ENCODE data around the gene ACTL6B.
"Not testable (repeated sequence)": the region's sequence is repeated elsewhere in the genome, so short reads cannot be mapped to it uniquely, and the experiment has no call there.

Gene ACTL6B

DNA sequence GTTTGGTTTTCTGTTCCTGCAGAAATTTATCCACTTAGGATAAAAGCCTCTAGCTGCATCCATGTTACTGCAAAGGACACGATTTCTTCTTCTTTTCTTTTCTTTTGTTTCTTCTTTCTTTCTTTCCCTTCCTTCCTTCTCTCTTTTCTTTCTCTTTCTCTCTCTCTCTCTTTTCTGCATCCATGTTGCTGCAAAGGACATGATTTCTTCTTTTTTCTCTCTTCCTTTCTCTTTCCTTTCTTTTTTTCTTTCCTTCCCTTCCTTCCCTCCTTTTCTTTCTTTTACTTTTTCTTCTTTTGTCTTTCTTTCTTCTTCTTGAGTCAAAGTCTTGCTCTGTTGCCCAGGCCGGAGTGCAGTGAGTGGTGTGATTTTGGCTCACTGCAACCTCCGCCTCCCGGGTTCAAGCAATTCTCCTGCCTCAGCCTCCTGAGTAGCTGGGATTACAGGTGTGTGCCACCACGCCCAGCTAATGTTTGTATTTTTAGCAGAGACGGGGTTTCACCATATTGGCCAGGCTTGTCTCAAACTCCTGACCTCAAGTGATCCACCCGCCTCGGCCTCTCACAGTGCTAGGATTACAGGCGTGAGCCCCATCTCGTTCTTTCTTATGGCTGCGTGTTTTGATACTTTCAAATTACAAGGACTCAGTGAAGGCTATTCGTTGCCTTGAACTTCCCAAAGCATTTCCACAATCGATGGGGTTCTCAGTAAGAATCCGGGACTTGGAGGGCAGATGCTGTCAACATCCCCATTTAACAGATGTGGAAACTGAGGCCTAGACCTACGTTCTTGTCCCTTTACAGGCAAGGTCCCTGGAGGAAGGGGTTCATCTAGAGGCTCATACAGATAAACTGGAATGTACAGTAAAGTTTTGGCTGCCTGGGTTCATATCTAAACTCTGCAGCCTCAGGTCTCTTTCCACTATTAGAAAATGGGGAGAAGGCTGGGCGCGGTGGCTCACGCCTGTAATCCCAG is 15.4 kb upstream of the ACTL6B start:
- no peak for DNase-seq (ENCODE audit: low read depth)

DNA sequence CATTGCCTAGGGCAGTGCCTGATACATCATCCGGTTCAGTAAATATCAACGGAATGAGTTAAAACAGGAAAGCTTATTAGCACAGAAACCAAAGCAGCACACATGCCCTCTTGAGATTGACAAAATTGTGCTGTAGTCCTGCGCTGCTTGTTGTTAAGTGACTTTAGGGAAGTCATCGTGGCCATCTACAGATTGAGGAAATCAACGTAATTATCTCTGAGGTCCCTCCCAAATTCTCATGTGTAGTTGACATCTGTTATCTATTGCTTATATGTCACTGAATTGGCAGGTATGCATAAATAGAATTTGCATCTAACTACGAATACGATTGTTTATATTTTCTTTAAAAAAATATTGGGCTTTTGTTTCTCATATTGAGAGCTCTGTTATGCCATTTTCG is 13.8 kb upstream of the ACTL6B start:
- no peak for DNase-seq (ENCODE audit: low read depth)

GRCh38 chr7:100669106-100669505 is 12.9 kb upstream of the ACTL6B start:
- not testable (repeated sequence) for DNase-seq (ENCODE audit: low read depth)

GRCh38 chr7:100668069-100668449 is 11.8 kb upstream of the ACTL6B start:
- DNase-seq (ENCODE audit: low read depth) = no peak

DNA sequence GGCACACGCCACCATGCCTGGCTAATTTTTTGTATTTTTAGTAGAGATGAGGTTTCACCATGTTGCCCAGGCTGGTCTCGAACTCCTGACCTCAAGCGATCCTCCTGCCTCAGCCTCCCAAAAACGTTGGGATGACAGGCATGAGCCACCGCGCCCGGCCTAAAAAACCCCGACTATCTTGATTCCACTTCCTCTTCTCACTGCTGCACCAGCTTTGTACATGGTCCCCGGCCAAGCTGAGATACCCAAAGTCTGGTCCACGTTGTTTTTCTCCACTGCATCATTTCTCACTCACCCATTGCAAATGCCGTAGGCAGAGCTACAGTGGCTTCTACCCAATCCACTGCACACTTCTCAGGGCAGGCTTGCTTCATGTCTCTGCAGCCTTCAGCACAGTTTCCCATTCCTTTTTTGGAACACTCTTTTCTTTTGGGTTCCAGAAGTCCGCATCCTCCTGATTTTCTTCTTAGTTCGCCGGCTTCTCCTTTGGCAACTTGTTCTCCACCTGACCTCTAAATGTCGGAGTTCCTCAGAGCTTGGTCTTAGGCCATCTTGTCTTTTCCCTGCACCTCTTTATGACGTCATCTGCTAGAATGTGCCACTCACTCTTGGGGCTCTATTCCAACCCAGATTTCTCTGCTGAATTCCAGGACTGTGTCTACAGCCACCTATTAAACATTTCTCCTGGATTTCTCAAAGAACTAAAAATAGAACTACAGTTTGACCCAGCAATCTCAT is 11.3 kb upstream of the ACTL6B start:
- no peak for DNase-seq (ENCODE audit: low read depth)

DNA sequence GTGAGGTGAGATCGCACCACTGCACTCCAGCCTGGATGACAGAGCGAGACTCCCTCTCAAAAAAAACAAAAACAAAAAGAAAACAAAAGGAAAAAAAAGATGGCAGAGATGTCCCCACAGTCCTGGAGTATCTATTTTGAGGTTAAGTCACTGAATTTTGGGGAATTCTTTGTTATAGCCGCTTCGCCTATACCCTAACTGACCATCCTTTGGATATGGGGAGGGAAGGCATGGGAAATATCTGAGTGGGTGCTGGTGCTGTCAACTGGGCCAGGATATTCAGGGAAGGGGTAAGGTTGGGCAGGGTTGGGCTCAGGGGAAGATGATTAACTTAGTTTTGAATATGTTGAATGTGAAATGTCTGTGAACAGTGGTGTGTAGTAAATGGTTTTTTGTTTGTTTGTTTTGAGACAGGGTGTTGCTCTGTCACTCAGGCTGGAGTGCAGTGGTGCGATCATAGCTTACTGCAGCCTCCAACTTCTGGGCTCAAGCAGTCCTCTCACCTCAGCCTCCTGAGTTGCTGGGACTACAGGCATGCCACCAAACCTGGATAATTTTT is 9.0 kb upstream of the ACTL6B start:
- DNase-seq (ENCODE audit: low read depth) = no peak

DNA sequence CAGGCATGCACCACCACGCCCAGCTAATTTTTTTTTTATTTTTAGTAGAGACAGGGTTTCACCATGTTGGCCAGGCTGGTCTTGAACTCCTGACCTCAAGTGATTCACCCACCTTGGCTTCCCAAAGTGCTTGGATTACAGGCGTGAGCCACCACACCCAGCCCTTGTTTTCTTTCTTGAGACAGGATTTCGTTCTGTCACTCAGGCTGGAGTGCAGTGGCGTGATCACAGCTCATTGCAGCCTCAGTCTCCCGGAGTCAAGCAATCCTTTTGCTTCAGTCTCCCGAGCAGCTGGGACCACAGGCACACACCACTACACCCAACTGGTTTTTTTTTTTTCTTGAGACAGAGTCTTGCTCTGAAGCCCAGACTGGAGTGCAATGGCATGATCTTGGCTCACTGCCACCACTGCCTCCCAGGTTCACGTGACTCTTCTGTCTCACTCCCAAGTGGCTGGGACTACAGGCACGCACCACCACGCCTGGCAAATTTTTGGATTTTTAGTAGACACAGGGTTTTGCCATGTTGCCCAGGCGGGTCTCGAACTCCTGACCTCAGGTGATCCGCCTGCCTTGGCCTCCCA is 6.0 kb upstream of the ACTL6B start:
- not testable (repeated sequence) for DNase-seq (ENCODE audit: low read depth)

DNA sequence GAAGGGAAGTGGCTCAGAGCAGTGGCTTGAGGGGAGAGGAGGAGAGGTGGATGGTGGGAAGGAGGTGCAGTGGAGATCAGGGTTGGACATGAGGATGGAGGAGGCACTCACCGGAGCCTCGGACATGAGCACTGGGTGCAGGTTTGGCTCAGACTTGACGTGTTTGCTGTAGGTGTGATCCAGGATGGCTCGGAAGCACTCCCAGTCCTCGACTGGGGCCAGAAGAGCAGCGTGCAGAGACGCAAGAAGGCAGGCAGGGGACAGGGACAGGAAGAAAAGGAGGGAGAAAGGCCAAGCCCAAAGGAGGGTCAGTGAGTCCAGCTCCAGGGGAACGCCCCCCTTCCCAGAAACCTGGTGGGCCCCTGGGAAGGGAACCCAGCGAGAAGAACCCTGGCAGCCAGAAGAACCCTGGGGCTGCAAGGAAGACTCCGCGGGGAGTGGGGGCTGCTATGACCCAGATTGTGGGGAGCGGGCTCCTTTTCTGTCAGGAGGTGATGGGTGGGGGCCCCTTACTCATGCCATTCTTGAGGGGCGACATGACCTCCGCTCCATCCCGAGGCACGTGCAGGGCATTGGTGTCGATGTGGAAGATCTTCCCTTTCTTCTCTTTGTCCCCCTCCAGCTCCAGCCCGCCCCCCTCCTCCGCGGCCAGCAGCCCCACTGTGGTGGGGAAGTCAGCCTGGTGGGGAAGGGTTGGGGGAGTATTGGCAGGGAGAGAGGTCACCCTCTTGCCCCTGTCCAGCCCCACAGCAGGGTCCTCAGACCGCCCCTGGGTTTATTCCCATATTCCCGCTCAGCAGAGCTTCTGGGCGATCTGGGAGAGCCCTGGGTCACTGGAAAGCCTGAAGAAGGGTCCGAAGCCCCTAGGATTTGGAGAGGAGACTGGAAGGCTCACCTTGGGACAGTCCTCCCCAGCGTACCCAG is 1.1 kb downstream of the ACTL6B start:
- no peak for DNase-seq (ENCODE audit: low read depth)

- DNase-seq (ENCODE audit: low read depth) = no peak
These were observed 6.3 kb downstream of the ACTL6B start for GRCh38 chr7:100649826-100650565.

DNA sequence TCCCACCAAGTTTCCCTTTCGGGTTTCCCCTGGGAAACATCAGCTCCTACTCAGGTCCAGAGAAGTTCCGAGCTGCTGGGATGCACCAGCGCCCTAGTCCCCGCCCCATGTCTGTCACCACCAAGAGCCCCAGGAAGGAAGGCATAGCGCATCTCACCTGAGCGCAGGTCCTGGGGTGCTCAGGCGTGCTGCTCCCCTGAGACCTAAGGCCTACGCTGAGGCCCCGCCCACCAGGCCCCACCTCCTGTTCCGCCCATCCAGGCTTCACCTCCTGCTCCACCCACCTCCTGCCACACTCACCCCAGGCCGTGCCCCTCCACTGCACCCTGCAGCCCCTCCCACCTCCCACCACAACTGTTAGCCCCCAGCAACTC is 13.7 kb downstream of the ACTL6B start:
- DNase-seq (ENCODE audit: low read depth) = no peak

- no peak for DNase-seq (ENCODE audit: low read depth)
These were observed 14.3 kb downstream of the ACTL6B start for GRCh38 chr7:100641860-100642533.

- DNase-seq (ENCODE audit: low read depth) = no peak
These were observed 14.8 kb downstream of the ACTL6B start, which contains the start of gene TFR2 for GRCh38 chr7:100641463-100641859. TFR2 (minus strand) TSS chr7:100641552; CDS start chr7:100641509, 43 bp downstream.

- DNase-seq (ENCODE audit: low read depth) = no peak
These were observed 15.5 kb downstream of the ACTL6B start for GRCh38 chr7:100640517-100641440.

- no peak for DNase-seq (ENCODE audit: low read depth)
These were observed 16.2 kb downstream of the ACTL6B start for GRCh38 chr7:100639995-100640516.

- peak; percentile 36 for DNase-seq (ENCODE audit: low read depth)
These were observed 23.1 kb downstream of the ACTL6B start for GRCh38 chr7:100632951-100633717.

GRCh38 chr7:100630066-100630465 is 26.2 kb downstream of the ACTL6B start:
- no peak for DNase-seq (ENCODE audit: low read depth)

DNA sequence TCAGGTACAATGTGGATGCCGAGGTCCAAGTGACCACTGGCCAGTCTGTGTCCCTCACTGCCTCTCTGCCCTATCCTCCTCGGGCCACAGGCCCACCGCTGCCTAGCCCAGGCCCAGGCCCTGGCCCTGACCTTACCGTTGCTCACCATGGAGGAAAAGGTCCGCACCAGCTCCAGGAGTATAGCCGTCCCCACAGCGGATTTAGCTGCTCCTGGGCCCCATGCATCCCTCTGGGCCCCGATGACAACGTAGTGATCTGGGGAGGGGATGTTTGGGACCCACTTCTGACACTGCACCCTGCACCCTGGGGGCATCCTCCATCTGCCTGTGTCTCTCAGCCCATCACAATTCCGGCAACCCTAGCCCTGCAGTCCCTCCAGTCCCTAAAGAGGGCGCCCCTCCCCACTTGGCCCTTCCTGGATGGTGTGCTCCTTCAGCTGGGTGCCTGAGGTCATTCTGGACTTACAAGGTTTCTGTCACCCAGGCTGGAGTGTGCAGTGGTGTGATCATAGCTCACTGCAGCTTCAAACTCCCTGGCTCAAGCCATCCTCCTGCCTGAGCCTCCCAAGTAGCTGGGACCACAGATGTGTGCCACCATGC is 27.0 kb downstream of the ACTL6B start:
- DNase-seq (ENCODE audit: low read depth) = no peak

GRCh38 chr7:100627238-100627549 is 29.1 kb downstream of the ACTL6B start:
- DNase-seq (ENCODE audit: low read depth) = no peak
